Measurements from ENCODE around the gene CPT1B.
"Not testable (repeated sequence)": the region's sequence is repeated elsewhere in the genome, so short reads cannot be mapped to it uniquely, and the experiment has no call there.

The CPT1B gene

DNA sequence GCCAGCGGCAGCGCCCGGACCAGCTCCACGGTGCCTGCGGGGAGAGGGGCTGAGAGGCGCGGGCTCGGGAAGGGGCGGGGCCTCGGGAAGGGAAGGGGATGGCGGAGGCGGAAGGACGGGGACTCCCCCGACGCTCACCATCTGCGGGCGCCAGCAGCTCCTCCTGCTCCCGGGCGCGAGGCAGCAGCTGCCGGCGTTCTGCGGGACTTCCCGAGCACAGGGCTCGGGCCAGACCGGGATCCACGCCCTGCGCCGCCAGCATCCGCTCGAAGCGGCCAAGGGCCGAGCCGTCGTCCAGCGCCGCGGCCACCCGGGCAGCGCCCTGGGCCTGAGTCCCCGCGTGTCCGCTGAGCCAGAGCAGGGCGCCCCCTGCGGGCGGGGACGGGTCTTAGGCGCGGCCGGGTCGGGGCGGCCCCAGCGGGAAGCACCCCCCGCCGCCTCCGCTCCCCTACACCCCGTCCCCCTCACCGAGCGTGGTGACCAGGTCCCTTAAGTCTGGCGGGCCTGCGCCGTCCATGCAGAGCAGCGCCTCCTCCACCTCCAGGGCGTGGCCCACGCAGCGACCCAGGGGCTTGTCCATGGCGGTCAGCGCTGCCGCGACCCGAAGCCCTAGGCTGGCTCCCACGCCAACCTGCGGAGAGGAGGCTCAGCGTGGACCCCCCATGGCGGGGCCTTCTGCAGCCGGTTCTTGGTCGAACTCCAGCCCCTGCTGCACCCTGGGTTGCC, 52.0 kb downstream of the CPT1B start:
- DNase-seq = peak; percentile 51 to 76

DNA sequence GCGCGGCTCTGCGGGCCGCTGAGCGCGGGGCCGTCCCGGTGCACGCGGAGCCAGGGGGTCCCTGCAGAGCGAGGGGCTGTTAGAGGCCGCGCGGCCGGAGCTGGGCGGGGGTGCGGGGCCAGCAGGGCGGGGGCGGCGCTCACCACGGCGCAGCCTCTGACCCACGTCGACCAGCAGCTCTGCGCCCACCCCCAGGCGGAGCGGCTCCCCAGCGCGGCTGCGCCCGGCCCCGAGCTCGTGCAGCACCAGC, 52.4 kb downstream of the CPT1B start:
- no peak for DNase-seq

DNA sequence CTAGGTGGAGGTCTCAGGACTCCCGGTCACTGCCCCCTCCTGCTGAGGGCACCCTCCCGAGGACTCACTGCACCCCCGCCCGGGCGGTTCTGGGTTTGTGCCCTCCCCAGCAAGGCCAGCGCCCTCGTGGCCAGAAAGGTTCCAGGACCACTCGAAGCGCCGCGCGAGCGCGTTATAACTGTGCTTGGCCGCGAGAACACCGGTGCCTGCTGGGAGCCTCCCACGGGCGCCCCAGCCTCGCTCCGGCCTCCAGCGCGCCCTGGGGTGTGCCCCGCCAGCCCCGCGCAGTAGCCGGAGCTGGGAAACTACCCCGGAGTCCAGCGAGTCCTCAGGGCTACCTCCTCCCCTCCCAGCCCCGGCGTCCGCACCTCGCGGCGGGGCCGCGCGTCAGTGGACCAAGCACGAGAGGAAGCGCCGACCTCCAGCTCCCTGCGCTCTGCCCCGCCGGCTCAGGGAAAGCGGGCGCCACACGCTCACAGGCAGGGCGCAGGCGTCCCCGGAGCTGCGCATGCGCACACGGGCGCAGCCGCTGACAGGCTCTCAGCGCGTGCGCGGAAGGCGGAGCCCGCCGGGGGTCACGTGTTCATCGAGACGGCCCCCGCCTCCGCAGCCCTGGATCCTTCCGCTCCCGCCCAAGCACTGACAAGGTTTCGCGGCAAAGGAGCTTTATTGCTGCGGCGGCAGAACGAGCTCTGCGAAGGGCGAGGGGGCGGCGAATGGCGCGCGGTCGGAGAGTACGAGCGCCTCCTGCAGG, 52.9 kb downstream of the CPT1B start, which contains the start of gene SCO2:
TSS of gene SCO2 (minus strand) at position 495 of the 754 bp plus-strand sequence. CDS start 1,187 bp downstream, outside the sequence.
- peak; percentile 93 to 98 for DNase-seq

DNA sequence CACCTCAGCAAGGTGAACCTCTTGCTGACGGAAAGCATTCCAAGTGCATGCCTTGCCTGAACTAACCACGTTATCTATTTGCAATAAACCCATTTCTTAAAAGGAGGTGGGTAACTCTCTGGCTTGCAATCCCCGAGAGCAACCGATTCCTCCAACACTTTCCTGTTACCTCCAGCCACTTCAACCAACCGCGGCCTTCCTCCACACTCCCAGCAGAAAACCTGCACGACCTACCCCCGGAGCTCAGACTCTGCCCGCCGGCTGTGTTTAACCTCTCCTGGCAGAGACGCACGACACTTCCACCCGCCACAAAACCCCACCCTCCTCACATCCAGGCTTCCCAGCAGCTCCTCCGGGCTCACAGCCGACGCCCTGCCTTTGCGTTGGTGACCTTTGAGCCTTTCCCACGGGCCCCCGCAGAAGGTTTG, 53.5 kb downstream of the CPT1B start:
- DNase-seq = no peak

DNA sequence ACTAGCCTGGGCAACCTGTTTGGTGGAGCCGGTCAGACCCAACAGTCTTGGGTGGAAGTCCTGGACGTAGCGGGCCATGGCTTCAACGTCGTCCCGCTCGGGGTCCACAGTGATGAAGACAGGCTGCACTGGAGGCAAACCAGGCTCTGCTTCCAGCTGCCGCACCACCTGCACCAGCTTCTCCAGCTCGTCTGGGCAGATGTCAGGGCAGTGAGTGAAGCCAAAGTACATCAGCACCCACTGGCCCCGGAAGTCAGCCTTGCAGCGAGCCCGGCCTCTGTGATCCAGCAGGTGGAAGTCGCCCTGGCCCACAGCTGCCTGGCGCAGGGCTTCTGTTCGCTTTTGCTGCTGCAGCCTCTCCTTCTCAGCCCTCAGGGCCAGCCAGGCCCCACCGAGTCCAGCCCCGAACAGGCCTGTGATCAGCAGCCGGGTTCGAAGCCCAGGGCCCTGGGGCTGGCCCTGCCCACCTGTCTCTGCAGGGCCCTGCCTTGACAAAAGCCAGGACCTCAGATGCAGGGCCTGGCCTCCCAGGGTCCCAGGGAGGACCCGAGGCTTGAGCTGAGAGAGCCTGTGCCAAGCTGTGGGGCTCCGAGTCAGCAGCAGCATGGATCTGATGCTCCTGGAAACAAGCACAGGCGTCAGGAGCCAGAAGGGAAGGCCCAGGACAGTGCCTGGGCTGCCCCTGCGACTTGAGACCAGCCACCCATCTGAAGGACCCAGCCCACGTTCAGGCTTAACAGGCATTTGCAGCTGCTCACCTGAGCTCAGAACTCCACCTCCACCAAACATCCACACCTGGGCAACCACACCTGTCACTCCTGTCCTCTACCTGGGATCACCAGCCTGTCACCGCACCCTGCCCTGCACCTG, 54.2 kb downstream of the CPT1B start:
- no peak for DNase-seq

DNA sequence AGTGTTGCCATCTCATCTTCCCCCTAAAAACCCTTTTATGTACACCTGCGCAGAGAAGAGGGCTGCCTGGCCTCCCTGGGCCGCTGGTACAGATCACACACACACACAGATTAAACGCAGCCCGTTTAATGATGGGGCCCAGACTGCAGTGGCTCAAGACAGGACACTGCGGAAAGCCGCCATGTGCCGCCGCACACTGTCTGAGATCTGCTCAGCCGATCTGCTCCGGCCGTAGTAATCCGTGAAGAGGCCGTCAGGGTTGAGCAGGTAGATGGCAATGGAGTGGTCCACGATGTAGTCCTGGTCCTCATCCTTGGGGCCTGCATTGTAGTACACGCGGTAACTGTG, 54.8 kb downstream of the CPT1B start:
- DNase-seq = no peak

DNA sequence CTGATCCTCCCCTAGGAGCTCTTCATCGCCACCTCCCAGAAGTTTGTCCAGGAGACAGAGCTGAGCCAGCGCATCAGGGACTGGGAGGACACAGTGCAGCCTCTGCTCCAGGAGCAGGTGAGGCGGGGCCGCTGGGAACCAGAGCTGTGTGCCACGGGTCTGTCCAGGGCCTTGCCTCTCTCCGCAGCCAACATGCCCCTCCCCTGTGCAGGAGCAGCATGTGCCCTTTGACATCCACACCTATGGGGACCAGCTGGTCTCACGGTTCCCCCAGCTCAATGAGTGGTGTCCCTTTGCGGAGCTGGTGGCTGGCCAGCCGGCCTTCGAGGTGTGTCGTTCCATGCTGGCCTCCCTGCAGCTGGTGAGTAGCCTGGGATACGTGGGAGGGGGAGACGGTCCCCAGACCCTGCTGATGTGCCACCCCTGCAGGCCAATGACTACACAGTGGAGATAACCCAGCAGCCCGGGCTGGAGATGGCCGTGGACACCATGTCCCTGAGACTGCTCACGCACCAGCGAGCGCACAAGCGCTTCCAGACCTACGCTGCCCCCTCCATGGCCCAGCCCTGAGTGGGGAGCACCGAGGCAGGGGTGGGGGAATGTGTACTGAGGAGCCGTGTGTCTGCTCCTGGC, 55.3 kb downstream of the CPT1B start:
- DNase-seq = no peak

DNA sequence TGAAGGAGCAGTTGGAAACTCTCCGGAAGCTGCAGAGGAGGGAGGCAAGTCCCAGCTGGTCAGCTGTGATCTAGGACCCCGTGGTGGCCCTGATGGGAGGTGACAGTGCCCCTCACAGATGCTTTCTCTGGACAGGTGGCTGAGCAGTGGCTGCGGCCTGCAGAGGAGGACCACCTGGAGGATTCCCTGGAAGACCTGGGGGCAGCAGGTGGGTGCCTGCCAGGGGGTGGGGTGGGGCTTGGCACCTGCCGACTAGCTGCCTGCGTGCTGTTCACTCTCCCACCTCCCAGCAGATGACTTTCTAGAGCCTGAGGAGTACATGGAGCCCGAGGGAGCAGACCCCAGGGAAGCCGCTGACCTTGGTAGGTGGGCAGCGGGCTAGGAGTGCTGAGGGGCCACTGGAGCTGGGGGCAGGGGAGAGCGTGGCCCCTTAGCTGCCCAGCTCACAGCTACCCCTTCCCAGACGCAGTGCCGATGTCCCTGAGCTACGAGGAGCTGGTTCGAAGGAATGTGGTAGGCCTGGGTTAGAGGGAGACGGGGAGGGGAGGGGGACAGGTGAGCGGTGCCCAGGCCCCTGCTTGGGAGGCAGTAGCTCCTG, 55.9 kb downstream of the CPT1B start:
- no peak for DNase-seq

DNA sequence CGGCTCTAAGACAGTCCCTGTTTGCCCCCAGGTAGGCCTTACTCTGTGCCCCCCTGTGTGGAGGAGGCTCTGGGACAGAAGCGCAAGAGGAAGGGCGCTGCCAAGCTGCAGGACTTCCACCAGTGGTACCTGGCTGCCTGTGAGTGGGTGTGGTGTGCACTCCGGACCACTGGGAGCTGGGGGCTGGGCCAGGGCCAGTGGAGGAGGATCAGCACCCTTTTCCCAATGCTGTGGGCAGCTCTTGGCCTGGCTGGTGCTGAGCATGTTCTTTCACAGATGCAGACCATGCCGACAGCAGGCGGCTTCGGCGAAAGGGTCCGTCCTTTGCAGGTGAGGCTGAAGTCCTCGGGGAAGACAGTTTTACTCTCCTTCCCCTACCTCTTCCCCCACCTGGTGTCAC, 56.5 kb downstream of the CPT1B start:
- no peak for DNase-seq

DNA sequence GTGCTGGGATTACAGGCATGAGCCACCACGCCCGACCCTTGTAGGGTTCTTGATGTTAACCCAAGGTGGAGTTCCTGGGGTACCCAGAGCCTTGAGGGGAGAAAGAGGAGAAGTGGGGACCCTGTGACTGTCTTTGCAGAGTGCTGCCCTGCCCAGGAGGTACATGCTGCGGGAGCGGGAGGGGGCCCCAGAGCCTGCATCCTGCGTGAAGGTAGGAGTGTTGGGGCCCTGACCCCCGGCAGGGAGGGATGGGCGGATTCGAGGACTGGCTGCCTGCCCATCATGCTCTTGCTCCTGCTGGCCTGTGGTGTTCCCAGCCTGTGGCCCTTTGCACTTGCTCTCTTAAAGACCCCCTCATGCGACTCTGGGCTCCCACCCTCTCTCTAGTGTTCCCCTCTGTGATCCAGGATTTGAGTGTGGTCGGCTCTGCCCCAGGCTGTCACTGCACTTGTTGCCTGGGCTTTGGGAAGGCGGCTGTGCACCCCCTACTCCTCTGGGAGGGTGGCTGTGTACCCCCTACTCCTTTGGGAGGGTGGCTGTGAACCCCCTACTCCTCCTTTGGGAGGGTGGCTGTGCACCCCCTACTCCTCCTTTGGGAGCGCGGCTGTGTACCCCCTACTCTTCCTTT, 57.3 kb downstream of the CPT1B start:
- DNase-seq = no peak

DNA sequence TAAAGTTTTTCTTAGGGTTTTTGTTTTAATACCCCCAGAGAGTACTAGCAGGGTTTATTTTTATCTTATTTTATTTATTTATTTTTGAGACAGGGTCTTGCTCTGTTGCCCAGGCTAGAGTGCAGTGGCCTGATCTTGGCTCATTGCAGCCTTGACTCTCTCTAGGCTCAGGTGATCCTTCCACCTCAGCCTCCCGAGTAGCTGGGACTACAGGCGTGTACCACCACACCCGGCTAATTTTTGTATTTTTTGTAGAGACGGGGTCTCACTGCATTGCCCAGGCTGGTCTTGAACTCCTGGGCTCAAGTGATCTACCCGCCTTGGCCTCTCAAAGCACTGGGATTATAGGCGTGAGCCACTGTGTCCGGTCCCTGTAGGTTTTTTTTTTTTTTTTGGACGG, 58.0 kb downstream of the CPT1B start:
- DNase-seq = not testable (repeated sequence)

DNA sequence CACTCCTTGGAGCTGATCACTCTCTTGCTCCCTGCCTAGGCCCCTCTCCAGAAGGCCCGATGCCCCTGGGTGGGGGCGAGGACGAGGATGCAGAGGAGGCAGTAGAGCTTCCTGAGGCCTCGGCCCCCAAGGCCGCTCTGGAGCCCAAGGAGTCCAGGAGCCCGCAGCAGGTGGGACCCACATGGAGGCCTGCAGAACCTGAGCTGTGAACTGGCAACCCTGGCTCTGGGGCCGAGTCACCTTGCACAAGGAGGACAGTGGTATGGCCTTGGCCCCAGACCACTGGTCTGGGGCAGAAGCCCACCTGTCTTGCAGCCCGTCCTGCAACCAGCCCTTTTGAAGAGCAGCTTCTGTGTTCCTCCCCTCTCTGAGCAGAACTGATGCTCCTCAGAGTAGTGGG, 59.1 kb downstream of the CPT1B start:
- DNase-seq = no peak

Data from NCI-H446 (cell line).